GM12878 (cell line): ENCODE results near the gene USP9X. TPM values are rescaled to one million over a fixed set of nuclear protein-coding genes. Genes with fewer than 3 reads are reported as not detected.

Experiments used
- ATAC-seq: fragments of 200-7000 bp; cut with Tn5 transposase; 3 replicates; pipeline ENCODE4 v1.9.1; 2020; ENCODE audit warnings: mild to moderate bottlenecking, moderate library complexity
- BruUV-seq: library from RNA; stranded (reverse); fragments of 400-500 nt; replicated peaks from 2 replicates; lab custom pipeline; 2021; lab: Mats Ljungman, UMichigan
- CTCF ChIA-PET: fragments of 300-600 bp; sonication (Branson Sonifier 250); formaldehyde crosslinking; extraction: SDS; loops from one replicate; lab custom pipeline; 2021; ENCODE audit warnings: inconsistent platforms; lab: Yijun Ruan, JAX
- POLR2A ChIA-PET: fragments of 350-600 bp; formaldehyde crosslinking; extraction: SDS; loops from one replicate; lab custom pipeline; 2021; ENCODE audit warnings: inconsistent platforms; lab: Charles Lee
- RAD21 ChIA-PET: fragments of 300-600 bp; sonication (Branson Sonifier 250); formaldehyde crosslinking; loops from one replicate; lab custom pipeline; 2023; ENCODE audit warnings: antibody characterized with exemption; ENCODE audit not compliant: unreplicated experiment; lab: Charles Lee
- SMC1A ChIA-PET: fragments of 300-600 bp; sonication (Branson Sonifier 250); formaldehyde crosslinking; loops from one replicate; lab custom pipeline; 2023; ENCODE audit not compliant: unreplicated experiment, uncharacterized antibody; lab: Charles Lee
- DNase-seq: peaks from one replicate; pipeline ENCODE4 v3.0.0-alpha.2; 2011; ENCODE audit warnings: low read depth, low spot score
- FAIRE-seq: peaks from 3 replicates; lab custom pipeline; 2011; peaks lifted over from hg19 to GRCh38; lab: Jason Lieb, UNC
- H2AFZ ChIP-seq: 2 replicates; pipeline ENCODE4 v1.6.0; 2011; ENCODE audit warnings: low read depth, low read length, control low read depth; ENCODE audit not compliant: control insufficient read depth
- H3K27ac ChIP-seq: 2 replicates; pipeline ENCODE4 v1.5.1; 2011; ENCODE audit warnings: control low read depth; ENCODE audit not compliant: control insufficient read depth, insufficient read depth
- H3K27me3 ChIP-seq, 2 experiments: replicated peaks in 1 of 2; 2 replicates each; pipeline versions ENCODE4 v1.6.0 to v1.6.1; 2011; ENCODE audit warnings: low read length in 1 of 2; ENCODE audit not compliant: control insufficient read depth in 2 of 2, insufficient read depth in 2 of 2
- H3K36me3 ChIP-seq, 2 experiments: 2 replicates each; pipeline ENCODE4 v1.5.1; 2011; ENCODE audit warnings: low read length in 1 of 2; ENCODE audit not compliant: control insufficient read depth in 2 of 2, insufficient read depth in 2 of 2
- H3K4me1 ChIP-seq: 2 replicates; pipeline ENCODE4 v1.6.1; 2011; ENCODE audit warnings: mild to moderate bottlenecking, low read length, moderate library complexity, mixed read lengths; ENCODE audit not compliant: control insufficient read depth, insufficient read depth
- H3K4me2 ChIP-seq: 2 replicates; pipeline ENCODE4 v1.6.0; 2011; ENCODE audit warnings: control low read depth; ENCODE audit not compliant: control insufficient read depth, insufficient read depth
- H3K4me3 ChIP-seq: fragments of 200-600 bp; sonication (generic); 2 replicates; pipeline ENCODE4 v1.5.1; 2016
- H3K79me2 ChIP-seq: 2 replicates; pipeline ENCODE4 v1.6.0; 2011; ENCODE audit warnings: low read length; ENCODE audit not compliant: control insufficient read depth, insufficient read depth
- H3K9ac ChIP-seq: 2 replicates; pipeline ENCODE4 v1.8.0; 2011; ENCODE audit warnings: low read length, control low read depth, mixed read lengths; ENCODE audit not compliant: control insufficient read depth, insufficient read depth
- H3K9me3 ChIP-seq: replicated peaks from 3 replicates; pipeline ENCODE4 v1.5.1; 2011; ENCODE audit warnings: mild to moderate bottlenecking, low read length; ENCODE audit not compliant: control insufficient read depth, insufficient read depth
- H4K20me1 ChIP-seq: 2 replicates; pipeline ENCODE4 v1.6.0; 2011; ENCODE audit not compliant: control insufficient read depth, insufficient read depth
- ATF3 ChIP-seq: IDR thresholded peaks from 2 replicates; pipeline ENCODE4 v1.6.1; 2011; ENCODE audit warnings: low read depth, mild to moderate bottlenecking, low read length, moderate library complexity, borderline replicate concordance; ENCODE audit errors: extremely low read depth
- BCLAF1 ChIP-seq: fragments of 450-650 bp; IDR thresholded peaks from 2 replicates; pipeline ENCODE4 v1.6.1; 2017; ENCODE audit warnings: antibody characterized with exemption, mild to moderate bottlenecking, moderate library complexity
- CBX5 ChIP-seq: sonication (generic); IDR thresholded peaks from 2 replicates; pipeline ENCODE4 v1.6.1; 2016; ENCODE audit warnings: low read depth, moderate library complexity, mild to moderate bottlenecking, inconsistent platforms
- CHD4 ChIP-seq: fragments of 200-600 bp; sonication (generic); IDR thresholded peaks from 2 replicates; pipeline ENCODE4 v1.6.1; 2016; ENCODE audit warnings: mild to moderate bottlenecking
- CTCF ChIP-seq, 3 experiments: IDR thresholded peaks in 2 of 3; conservative IDR thresholded peaks in 1 of 3; 2 replicates each; pipeline ENCODE4 v1.5.1; 2011; ENCODE audit warnings: low read depth in 3 of 3, low read length in 3 of 3, mild to moderate bottlenecking in 3 of 3, control low read depth in 2 of 3, moderate library complexity in 2 of 3, inconsistent platforms in 1 of 3, mixed read lengths in 1 of 3; ENCODE audit not compliant: control insufficient read depth in 2 of 3, insufficient read depth in 1 of 3; ENCODE audit errors: extremely low read depth in 1 of 3
- FOXK2 ChIP-seq: fragments of 450-650 bp; IDR thresholded peaks from 2 replicates; pipeline ENCODE4 v1.6.1; 2017; ENCODE audit warnings: mild to moderate bottlenecking, moderate library complexity
- IKZF1 ChIP-seq: fragments of 450-650 bp; conservative IDR thresholded peaks from 2 replicates; pipeline ENCODE4 v1.6.1; 2017; ENCODE audit warnings: antibody characterized with exemption, mild to moderate bottlenecking
- IKZF2 ChIP-seq, 2 experiments: fragments of 450-650 bp; IDR thresholded peaks; 2 replicates each; pipeline ENCODE4 v1.6.1; 2017; ENCODE audit warnings: mild to moderate bottlenecking in 2 of 2, moderate library complexity in 2 of 2
- KAT2A ChIP-seq: conservative IDR thresholded peaks from 2 replicates; pipeline ENCODE4 v1.6.1; 2011; ENCODE audit warnings: low read depth, low read length; ENCODE audit not compliant: control insufficient read depth
- MTA3 ChIP-seq: IDR thresholded peaks from 2 replicates; pipeline ENCODE4 v1.6.1; 2012; ENCODE audit warnings: low read length, inconsistent platforms, borderline replicate concordance
- NBN ChIP-seq: fragments of 450-650 bp; IDR thresholded peaks from 2 replicates; pipeline ENCODE4 v1.6.1; 2016
- NFYB ChIP-seq: IDR thresholded peaks from 2 replicates; pipeline ENCODE4 v1.6.1; 2011; ENCODE audit warnings: low read depth, mild to moderate bottlenecking, low read length, improper control_type of control experiment, moderate library complexity; ENCODE audit not compliant: insufficient read depth
- PAX5 ChIP-seq: IDR thresholded peaks from 2 replicates; pipeline ENCODE4 v1.6.1; 2011; ENCODE audit warnings: low read depth, low read length, borderline replicate concordance
- POU2F2 ChIP-seq: IDR thresholded peaks from 3 replicates; pipeline ENCODE4 v1.6.1; 2011; ENCODE audit warnings: low read depth, mild to moderate bottlenecking, low read length, borderline replicate concordance
- RUNX3 ChIP-seq: IDR thresholded peaks from 2 replicates; pipeline ENCODE4 v1.6.1; 2012; ENCODE audit warnings: low read length, inconsistent platforms
- ZBED1 ChIP-seq: IDR thresholded peaks from 2 replicates; pipeline ENCODE4 v1.6.1; 2016; ENCODE audit warnings: borderline replicate concordance
- ZNF217 ChIP-seq: fragments of 450-650 bp; IDR thresholded peaks from 2 replicates; pipeline ENCODE4 v1.6.1; 2017; ENCODE audit warnings: antibody characterized with exemption, mild to moderate bottlenecking
- ZNF274 ChIP-seq: IDR thresholded peaks from one replicate; pipeline ENCODE4 v1.8.0; 2011; ENCODE audit not compliant: insufficient read length, insufficient read depth
- WGBS: methylation state at CpG from one replicate; pipeline ENCODE4 v1.1.6; 2016; ENCODE audit warnings: low lambda C conversion rate; ENCODE audit not compliant: insufficient replicate concordance, insufficient coverage; ENCODE audit errors: missing lambda C conversion rate; 5-methylcytosine and 5-hydroxymethylcytosine counted together
- in situ Hi-C: fragments of 300-500 bp; cut with MboI; formaldehyde crosslinking; loops from 9 replicates; pipeline ENCODE4 v1.14.3; 2018; ENCODE audit warnings: mixed read lengths
- intact Hi-C: fragments of 100-400 bp; cut with micrococcal nuclease; formaldehyde crosslinking; loops from one replicate; pipeline ENCODE4 v1.14.2; 2022; ENCODE audit not compliant: unreplicated experiment
- polyA plus RNA-seq, 11 experiments: library from polyadenylated mRNA; depleted of rRNA in 4 of 11; unstranded in 6 of 11; stranded (reverse) in 5 of 11; fragments of >200 nt; fragmentation: Nextera tagmentation in 4 of 11; fragmentation: Illumina TruSeq in 1 of 11; extraction: Ambion mirVana in 4 of 11; extraction: Trizol in 1 of 11; gene quantifications; 1 replicate in 1 of 11; 2 replicates in 10 of 11; pipeline versions ENCODE4 v1.2.1 to v1.2.3, GENCODE V29; 2011 to 2016; ENCODE audit warnings: inconsistent platforms in 2 of 11, missing spikeins in 2 of 11, low read depth in 1 of 11
- total RNA-seq, 4 experiments: library from RNA; depleted of rRNA in 3 of 4; stranded (reverse); fragments of >200 nt in 3 of 4; fragmentation: Illumina TruSeq in 1 of 4; extraction: Trizol in 1 of 4; gene quantifications; 2 replicates each; pipeline versions ENCODE4 v1.2.1 to v1.2.3, GENCODE V29; 2013 to 2021

Gene USP9X
- total and polyA plus RNA-seq, 10 of the 15 experiments (the other 5 are each of a cell fraction or from before 2014, with no cell fraction given), result 9.3 to 61.6 (median 31.7) TPM

- in situ Hi-C loops (no loop called here), intact Hi-C loops (no loop called here)
- Histone ChIP-seq H3K27ac (no peak overlapping the region), H4K20me1 (no peaks in the 10 kb centered on the region), H3K4me2 (no peak overlapping the region), H2AFZ (no peak overlapping the region), H3K79me2 (no peaks in the 10 kb centered on the region), H3K9ac (no peak overlapping the region), H3K27me3 (no peaks in the 10 kb centered on the region; a peak in 1 of 4 replicates), H3K9me3 (no peaks in the 10 kb centered on the region), H3K36me3 (no peaks in the 10 kb centered on the region), H3K4me1 (no peaks in the 10 kb centered on the region), H3K4me3 (no peak overlapping the region)
- ChIA-PET CTCF (no interaction called here), RAD21 (no interaction called here), POLR2A (interaction anchor here (0.6 kb wide), 1 partner anchor 315 kb away, joined by 3 read pairs; no protein-coding TSS in a partner anchor), SMC1A (no interaction called here)
- no TSS peak for BruUV-seq
- WGBS, result 68% methylated on average over 5 of the region's 5 CpGs
- TF ChIP-seq KAT2A (no peak), CBX5 (no peak), PAX5 (no peak), BCLAF1 (no peak), ATF3 (no peak), FOXK2 (no peak), CHD4 (no peak), ZNF274 (no peak), NFYB (no peak), NBN (no peak), RUNX3 (no peak), MTA3 (no peak), IKZF1 (no peak), ZNF217 (no peak), ZBED1 (no peak), CTCF (IDR thresholded peaks at IDR 0.05 in 2 of 3, conservative IDR thresholded peaks at IDR 0.05 in 1 of 3; ENCODE audit: control insufficient read depth in 2 of 3, extremely low read depth in 1 of 3, insufficient read depth in 1 of 3, low read depth in 3 of 3, low read length in 3 of 3) (no peak), IKZF2 (IDR thresholded peaks at IDR 0.05) (no peak), POU2F2 (no peak)
- DNase-seq, result no peak
- no peak for ATAC-seq
- no peak for FAIRE-seq
Observed at GRCh38 chrX:41067721-41068120, 17.5 kb upstream of the USP9X start.
